ENCODE results near the gene CELSR1.
"Not testable (repeated sequence)": the region's sequence is repeated elsewhere in the genome, so short reads cannot be mapped to it uniquely, and the experiment has no call there.

CELSR1 gene

DNA sequence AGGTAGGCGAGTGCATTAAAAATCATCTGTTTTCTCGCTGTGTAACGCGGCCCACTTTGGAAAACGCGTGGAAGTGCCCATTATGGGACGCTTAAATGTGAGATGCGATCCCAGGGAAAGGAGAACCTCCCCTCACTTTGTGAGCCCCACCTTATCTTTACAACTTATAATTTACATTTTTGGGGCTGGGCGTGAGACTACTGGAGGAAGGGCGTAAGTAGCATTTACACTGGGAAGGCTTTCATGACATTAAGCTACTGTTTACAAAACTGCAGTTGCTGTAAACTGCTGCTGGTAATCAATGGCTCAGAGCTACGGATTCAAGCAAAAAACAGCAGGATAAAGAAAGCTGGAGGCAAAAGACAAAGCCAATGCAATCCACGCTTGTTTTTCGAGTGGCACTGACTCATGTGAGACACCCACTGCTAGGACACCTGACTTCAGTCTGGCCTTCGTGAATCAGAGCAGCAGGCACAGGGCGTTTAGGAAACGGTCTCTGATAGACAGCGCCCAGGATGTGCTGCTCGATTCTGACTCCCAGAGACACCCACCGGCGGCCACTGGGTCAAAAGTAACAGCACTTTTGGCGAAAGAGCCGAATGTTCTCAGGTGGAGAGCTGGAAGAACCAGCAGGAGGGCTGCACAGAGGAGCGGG is 123.6 kb downstream of the CELSR1 start:
- DNase-seq = no peak

DNA sequence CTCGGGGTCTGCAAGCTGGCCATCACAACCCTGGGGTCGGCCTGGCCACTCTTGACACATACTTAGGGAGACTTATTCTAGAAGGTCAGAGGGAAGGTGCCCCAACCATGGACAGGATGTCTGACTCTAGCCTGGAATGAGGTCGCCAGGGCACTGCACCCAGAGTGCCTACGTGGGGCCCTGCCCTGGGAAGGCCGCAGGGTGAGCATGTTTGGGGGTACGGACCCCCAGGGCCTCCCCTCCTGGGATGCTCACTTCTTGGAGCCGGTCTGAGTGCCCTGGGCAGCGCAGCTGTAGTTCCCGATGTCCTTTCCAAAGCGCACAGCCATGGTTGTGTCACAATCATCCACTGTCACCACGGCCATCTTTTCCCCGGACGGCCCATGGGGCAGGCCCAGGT is 126.1 kb downstream of the CELSR1 start:
- DNase-seq = no peak

DNA sequence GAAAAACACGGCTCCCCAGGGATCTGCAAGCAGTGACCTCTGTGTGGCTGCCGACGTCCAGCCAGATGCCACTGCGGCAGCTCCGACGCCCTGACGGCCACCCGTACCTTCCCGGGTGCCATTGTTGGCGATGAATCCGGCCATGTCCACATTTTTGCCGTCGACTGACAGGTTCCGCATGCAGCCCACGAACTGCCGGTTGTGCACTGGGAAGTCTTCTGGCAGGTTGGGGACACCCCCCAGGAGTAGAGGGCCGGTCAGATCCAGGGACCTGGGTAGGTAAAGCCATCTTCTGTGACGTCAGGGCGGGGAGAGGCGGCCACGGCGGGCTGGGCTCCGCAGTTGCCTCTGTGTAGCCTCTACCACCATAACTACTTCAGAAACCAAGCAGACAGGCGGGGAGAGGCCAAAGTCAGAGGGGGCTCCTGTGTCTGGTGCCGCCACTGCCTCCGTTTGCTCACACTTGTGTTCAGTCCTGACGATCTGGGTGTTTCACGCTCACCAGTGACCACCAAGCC is 127.1 kb downstream of the CELSR1 start:
- no peak for DNase-seq

DNA sequence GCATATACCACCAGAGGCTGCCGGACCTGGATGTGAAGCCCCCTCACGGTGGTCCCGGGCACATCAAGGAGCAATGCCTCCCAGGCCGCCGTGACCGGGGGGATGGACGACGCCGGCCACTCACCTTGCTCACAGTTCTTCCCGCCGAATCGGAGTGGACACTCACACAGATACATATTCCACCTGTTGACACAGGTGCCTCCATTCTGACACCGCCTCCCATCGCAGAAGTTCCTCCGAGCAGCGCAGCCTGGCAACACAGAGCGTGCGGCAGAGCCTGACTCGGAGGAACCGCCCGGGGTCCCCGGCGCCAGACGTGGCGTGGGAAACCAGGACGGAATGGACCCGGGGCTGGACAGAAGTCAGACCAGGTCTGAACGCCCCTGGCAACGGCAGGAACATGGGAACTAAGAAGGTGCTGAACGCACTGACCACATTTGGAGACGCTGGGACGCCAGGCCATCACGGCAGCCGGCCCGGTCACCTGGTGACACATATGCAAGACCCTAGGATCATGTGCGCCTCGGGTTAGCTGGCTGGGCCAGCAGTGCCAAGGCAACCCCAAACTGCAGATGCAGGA is 127.7 kb downstream of the CELSR1 start:
- no peak for DNase-seq

DNA sequence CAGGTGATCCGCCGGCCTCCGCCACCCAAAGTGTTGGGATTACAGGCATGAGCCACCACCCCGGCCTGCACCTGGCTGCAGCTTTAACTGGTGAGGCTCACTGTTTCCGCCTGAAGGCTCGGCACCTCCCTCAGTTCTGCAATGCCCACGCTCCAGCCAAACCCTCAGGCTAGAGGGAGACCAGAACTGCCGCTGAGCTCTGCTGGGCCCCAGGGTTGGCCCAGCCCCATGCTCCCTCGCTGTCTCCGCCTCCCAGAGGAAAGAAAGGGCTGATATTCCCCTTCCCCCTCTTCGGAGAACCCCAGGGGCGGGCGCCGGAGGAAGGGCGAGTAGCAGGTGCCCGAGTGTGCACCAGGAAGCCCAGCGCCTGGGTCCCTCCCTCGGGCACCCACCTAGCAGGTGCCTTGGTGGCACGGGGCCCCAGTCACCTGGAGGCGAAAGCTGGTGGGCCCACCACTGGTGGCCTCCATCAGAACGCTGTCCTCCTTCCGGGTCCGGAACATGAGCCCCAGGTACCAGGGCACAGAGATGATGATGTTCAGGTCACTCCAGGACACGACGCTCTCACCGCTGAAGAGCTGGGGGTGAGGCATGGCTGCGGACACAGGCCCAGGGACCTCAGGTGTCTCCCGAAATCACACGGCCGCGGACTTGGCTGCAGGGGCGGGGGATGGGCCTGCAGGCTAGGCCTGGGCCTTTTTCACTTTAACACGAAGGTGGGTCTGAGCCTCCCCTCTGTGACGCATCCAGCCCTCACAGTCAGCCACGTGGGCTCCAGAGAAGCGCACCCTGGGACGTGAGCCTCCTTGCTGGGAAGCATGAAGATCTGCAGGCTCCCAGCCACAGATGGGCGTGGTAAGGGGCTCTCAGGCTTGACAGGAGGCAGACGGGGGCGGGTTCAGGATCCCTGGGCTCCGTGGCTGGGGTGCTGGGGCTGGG is 128.6 kb downstream of the CELSR1 start:
- DNase-seq = no peak

DNA sequence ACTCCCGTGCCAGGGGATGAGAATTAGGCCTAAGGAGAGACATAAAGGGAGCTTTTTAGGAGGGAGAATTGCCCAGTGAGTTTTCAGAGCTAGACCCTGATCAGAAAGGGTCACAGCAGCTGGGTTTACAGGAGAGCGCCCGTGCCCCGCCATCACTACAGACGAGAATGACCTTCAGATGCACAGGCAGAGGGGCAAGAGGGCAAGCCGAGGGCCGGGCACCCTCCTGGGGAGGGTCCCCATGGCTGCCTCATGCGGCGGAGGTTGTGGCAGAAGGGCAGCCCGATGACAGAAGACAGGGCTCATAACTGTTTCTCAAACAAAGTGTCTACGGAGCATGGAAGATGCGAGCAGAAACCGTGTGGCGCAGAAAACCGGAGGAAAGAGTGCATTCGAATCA is 129.7 kb downstream of the CELSR1 start:
- DNase-seq = no peak

DNA sequence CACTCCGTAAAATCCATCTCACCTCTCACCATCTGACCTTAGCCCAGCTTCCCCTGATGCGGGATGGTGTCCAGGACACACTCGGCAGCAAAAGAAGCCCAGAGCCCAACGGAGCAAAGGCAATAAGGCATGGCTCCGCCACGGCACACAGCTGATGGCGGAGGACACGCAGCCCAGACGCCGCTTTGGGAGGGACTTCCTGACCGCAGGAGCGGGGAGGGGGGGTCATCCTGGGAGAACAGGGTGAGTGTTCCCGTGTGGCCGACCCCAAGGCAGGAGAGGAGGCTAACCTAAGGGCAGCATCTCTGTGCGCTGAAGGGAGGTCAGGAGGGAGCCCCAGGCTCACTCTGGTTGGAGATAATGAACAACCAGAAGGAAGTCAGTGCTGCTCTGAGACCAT is 130.6 kb downstream of the CELSR1 start:
- no peak for DNase-seq

DNA sequence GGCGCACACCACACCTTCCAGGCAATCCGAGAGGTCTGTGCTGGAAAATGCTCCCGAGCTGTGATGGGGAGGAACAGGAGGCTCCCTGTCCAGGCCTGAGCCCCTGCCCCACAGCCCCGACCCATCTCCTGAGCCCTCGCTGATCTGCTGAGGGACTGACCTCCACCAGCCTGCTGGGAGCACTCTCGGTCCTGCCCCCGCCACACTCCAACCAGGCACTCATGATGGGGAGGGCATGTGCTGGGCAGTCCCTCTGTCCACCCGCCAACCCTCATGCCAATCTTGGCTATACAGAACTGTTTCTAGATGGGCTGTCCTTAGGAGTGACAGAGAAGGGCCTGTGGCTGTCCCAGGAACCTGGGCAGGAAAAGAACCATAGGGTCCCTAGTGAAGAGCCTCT is 131.1 kb downstream of the CELSR1 start:
- DNase-seq = no peak

DNA sequence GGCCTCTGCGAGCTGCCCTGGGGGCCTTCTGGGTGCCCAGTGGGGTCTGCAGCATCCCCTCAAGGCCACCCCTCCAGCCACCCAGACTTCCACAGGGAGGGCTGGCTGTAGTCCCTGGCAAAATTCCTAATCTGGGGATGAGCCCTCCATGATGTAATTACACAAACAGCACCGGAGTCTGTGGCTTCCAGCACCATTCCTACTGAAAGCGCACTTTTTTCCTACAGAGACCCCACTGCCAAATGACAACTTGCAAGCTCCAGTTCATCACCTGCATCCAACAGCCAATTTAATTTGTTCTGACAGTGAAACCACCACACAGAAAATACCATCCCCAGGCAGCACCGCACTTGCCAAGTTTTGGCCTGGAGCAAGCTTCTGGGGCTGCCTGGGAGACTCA is 131.5 kb downstream of the CELSR1 start:
- no peak for DNase-seq

DNA sequence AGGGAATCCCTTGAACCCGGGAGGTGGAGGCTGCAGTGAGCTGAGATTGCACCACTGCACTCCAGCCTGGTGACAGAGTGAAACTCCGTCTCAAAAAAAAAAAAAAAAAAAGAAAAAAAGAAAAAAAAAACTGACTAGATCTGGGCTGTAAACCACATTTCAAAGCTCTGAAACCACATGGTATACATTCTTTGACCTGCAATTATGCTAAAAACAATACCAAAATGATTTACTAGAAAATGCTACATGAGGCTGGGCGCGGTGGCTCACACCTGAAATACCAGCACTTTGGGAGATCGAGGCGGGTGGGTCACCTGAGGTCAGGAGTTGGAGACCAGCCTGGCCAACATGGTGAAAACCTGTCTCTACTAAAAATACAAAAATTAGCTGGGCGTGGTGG is 133.5 kb downstream of the CELSR1 start:
- not testable (repeated sequence) for DNase-seq

DNA sequence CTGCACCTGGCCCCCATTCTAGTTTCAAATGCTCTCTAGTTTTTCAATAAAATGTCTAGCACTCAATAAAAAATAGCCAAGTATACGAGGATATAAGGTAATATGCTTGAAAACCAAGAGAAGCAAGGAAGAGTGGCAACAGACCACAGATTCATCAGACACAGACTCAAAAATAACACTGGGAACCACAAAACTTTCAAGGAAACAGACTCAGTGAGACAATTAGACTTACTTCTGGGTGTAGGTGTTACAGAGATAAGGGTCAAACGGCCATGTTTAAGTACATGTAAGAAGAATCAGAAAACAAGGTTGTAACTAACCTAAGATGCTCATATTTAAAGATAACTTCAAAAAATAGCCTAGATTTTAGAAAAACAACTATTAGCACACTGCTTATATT is 134.9 kb downstream of the CELSR1 start:
- DNase-seq = no peak

DNA sequence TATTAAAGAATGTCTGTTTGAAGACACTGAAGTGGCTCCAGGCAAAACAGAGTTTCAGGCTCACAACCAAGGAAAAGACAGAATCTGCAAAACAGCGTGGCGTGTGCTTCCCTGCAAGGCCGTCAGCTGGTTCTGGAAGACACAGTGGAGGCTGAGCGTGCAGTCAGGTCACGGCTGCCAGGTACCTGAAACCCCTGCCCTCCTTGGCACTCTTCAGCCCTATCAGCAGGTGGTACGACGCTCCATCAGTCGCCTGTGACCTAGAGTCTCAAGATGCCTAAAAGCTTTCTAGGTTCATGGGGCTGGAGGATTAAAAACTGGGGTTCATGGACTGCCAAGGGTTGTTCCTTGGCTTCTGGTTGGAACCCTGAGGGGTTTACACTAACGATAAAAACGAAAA is 136.1 kb downstream of the CELSR1 start:
- DNase-seq = no peak

DNA sequence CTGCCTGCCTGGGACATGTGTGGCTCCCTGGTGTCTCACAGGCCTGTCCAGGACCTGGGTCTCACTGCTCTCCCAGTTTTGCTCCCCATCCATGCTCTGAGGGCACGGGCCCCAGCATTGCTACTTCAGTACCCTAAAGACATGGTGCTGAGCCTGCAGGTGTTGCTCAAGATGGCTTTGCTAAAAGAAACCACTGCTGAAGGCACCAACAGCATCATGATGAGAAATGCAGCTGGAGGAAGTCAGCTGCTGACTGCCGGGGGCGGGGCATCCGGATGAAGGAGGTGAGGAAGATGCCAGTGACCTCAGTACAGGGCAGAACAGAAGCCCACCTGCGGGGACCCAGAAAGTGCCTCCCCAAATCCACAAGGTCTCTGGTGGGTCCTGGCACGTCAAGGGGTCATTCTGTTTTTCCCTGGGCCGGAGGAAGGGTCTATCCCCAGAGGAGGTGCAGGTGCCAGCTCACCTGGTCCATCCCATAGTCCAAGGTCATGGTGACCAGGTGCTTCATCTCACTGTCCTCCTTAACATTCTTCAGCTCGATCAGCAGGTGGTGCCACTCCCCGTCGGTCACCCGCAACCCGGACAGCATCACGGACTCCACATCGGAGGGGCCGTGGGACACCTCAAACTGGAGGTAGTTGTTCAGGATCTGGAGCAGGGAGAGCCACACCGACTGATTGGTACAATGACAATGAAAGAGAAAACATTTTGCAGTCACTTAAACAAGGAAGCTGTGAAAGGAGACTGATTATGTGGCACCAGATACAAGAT is 138.0 kb downstream of the CELSR1 start:
- DNase-seq = no peak

DNA sequence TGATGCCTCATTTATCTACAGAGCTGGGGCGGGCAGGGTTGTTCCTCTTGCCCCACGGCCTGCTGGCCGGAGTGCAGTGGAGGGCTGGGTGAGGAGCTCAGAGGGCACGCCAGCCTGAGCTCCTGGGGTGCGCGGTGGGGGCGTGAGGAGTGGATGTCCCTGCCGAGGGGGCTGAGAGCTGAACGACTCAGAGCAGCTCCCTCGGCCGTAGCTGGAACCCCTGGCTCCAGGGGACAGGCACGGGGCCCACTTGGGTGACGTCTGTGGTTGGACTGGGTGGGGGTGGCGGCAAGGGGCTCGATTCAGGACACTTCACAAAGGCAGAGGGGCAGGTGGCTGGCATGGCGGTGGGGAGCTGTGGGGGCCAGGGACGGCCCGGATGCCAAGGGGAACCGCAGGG is 139.5 kb downstream of the CELSR1 start:
- no peak for DNase-seq

DNA sequence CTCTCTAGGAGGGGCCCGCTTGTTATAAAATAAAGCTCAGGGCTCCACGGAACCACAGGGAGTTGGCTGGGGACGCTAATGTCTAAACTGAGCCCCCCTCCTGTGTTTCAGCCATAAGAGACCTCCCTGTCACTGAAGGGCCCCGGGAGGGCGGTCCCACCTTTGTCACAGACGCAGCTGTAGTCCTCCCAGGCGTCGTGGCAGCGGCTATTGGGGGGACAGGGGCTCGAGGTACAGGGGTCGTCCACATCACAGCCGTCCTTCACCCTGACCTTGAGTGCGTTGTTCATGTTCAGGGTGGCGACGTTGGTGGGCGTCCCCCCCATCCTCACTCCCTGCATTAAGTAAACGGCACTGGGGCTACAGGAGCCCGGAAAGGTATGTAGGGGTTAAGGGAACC is 139.9 kb downstream of the CELSR1 start:
- no peak for DNase-seq

DNA sequence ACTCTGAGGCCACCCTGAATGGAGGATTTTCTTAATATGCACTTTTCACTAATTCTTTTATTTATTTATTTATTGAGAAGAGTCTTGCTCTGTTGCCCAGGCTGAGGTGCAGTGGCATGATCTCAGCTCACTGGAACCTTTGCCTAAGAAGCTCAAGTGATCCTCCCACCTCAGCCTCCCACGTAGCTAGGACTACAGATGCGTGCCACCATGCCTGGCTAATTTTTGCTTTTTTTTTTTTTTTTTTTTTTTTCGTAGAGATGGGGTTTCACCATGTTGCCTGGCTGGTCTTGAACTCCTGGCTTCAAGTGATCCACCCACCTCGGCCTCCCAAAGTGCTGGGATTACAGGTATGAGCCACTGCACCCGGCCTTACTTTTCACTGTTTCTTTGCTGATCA is 140.4 kb downstream of the CELSR1 start:
- DNase-seq = not testable (repeated sequence)

DNA sequence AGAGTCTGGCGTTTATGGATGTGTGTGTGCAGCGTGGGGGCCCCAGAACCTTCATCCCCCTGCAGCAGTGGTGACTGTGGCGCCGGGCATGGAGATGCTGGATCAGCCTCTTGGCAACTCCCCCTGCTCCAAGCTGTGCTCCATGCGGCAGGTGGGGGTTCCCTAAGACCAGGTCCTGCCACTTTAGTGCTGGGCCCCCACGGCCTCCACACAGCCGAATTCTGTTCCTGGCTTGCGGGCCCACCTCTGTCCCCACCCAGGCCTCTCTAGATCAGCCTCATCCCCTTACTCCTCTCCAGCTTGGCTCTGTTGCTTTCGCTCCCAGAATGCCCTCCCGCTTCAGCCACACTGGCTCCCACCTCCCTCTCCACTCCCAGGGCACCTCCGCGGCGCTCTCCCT is 142.3 kb downstream of the CELSR1 start:
- no peak for DNase-seq

DNA sequence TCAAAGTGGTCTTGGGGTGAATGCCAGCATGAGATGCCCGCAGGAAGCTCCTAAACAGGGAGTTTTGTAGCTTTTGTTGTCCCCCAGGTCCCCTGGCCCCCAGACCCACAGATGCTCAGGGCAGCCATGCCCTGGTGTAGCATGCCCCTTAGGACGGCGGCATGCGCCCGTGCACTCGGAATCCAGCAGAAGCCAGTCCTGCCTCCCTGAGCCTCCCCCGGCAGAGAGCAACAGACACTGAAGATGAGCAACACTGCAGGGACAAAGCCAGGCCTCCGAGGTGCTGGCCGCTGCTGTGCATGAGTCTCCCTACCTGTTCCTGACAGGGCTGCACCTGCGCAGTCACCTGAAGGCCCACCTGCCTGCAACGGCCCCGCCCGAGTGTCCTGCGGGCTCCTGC is 142.8 kb downstream of the CELSR1 start:
- DNase-seq = no peak

DNA sequence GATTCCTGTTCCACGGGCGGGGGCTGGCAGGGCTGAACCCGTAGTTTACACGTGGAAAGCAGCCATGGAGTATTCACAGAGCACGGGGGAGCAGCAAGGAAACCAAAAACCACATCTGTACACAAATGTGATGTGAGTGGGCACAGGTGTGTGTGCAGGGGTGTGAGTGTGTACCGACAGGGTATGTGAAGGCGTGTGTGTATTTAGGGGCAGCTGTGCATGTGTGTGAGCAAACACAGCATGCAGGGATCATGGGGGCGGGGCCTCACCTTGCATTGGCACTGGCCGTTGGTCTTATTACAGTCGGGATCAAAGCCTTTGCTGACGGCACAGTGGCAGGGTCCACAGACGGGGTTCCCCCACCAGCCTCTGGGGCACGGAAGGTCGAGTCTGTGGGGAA is 143.5 kb downstream of the CELSR1 start:
- DNase-seq = no peak

DNA sequence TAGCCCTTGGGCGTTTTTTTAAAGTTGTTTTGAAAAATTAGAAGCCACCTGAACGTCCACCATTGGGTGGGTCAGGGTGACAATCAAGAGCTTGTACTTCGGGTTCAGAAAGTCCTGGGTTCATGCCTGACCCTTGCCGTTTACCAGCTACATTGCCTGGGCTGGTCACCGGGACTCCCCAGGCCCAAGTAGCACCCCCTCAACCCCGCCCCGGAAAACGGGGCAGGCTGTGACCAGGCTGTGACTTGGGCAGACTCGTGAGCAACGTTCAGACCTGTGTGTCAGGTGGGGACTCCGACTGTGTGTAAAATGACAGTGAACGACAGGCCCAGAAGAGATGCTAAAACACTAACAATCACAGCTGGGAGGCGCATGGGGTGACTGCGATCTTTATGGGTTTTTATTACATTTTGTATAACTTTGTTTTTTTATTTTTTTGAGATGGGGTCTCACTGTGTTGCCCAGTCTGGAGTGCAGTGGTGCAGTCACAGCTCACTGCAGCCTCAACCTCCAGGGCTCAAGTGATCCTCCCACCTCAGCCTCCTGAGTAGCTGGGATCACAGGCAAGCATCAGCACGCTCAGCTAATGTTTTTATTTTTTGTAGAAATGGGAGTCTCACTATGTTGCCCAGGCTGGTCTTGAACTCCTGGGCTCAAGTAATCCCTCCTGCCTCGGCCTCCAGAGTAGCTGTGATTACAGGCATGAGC is 145.1 kb downstream of the CELSR1 start:
- DNase-seq = no peak

DNA sequence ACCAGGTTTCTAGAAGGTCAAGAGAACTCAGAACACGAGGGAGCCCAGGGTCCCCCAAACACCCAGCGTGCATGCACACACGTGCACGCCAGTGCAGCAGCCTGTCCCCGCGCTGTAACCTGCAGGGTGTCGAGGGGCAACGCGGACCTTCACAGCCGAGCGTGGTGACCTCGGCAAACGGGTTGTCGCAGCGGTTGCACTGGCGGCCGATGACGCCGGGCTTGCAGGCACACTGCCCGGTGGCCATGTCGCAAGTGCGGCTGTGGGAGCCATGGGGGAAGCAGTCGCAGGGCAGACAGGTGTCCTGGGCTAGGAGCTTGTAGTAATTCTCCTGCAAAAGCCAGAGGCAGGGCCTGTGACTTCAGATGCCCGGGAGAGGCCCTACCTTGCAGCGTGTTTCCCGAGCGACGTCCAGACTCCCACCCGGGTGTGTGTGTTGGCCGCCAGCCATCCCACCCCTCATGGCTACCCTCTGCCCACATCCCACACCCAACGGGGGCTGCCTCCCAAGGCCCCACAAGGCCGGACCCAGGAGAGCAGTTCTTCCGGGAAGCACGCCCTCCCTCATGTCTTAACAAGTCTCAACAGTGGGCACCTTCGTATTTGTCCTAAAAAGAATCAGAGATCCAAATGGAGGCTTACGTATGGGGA is 145.8 kb downstream of the CELSR1 start:
- DNase-seq = no peak

Measured in stimulated activated CD4-positive, alpha-beta T cell treated with anti-CD3 and anti-CD28 coated beads, Interleukin-15, amount 100 ng/mL, for 24 hours (primary cell).